GM19043 (cell line): ENCODE results near the gene DVL1.
"Not testable (repeated sequence)": the region's sequence is repeated elsewhere in the genome, so short reads cannot be mapped to it uniquely, and the experiment has no call there.

Experiments
- ATAC-seq: cut with Tn5 transposase; IDR thresholded peaks from one replicate; pipeline ENCODE4 v1.9.1; 2021; ENCODE audit warnings: low read depth; ENCODE audit not compliant: unreplicated experiment

DVL1 gene

GRCh38 chr1:1373815-1374588 lies 24.8 kb upstream of the DVL1 start:
- no peak for ATAC-seq

GRCh38 chr1:1373051-1373814 lies 24.0 kb upstream of the DVL1 start:
- ATAC-seq = no peak

GRCh38 chr1:1371746-1372711 lies 22.8 kb upstream of the DVL1 start:
- ATAC-seq = no peak

GRCh38 chr1:1371364-1371745 lies 22.1 kb upstream of the DVL1 start:
- ATAC-seq = no peak

- no peak for ATAC-seq
Observed at GRCh38 chr1:1370771-1371300, 21.6 kb upstream of the DVL1 start.

- not testable (repeated sequence) for ATAC-seq
Observed at GRCh38 chr1:1370094-1370493, 20.9 kb upstream of the DVL1 start.

- ATAC-seq = no peak
Observed at GRCh38 chr1:1367315-1367714, 18.1 kb upstream of the DVL1 start.

- no peak for ATAC-seq
Observed at GRCh38 chr1:1366699-1367066, 17.5 kb upstream of the DVL1 start.

- no peak for ATAC-seq
Observed at GRCh38 chr1:1365875-1366698, 16.9 kb upstream of the DVL1 start.

- no peak for ATAC-seq
Observed at GRCh38 chr1:1364266-1364665, 15.0 kb upstream of the DVL1 start.

- ATAC-seq = no peak
Observed at GRCh38 chr1:1361982-1362423, 12.8 kb upstream of the DVL1 start.

GRCh38 chr1:1361233-1361981 lies 12.2 kb upstream of the DVL1 start:
- ATAC-seq = no peak

GRCh38 chr1:1360506-1361169 lies 11.4 kb upstream of the DVL1 start:
- ATAC-seq = no peak

GRCh38 chr1:1359664-1360468 lies 10.6 kb upstream of the DVL1 start:
- no peak for ATAC-seq

- no peak for ATAC-seq
Observed at GRCh38 chr1:1359308-1359663, 10.1 kb upstream of the DVL1 start.

GRCh38 chr1:1358433-1359271 lies 9.4 kb upstream of the DVL1 start, which contains the start of gene MXRA8:
Gene MXRA8, minus strand, starts transcription at chr1:1358555. Its CDS starts 51 bp downstream, at chr1:1358504.
- ATAC-seq = no peak
